Activated CD4-positive, alpha-beta T cell treated with anti-CD3 and anti-CD28 coated beads for 48 hours (primary cell): ENCODE measurements around the gene ARHGAP44.
A peak's percentile ranks its signal among the peaks of the same experiment; 100 is the strongest.

Experiments used
- DNase-seq: peaks from one replicate; pipeline ENCODE4 v3.0.0-alpha.2; 2020

Gene ARHGAP44

GRCh38 chr17:12998461-12998860, 209.2 kb downstream of the ARHGAP44 start:
- no peak for DNase-seq

GRCh38 chr17:12998874-12999273, 209.6 kb downstream of the ARHGAP44 start:
- no peak for DNase-seq

GRCh38 chr17:13000561-13000960, 211.3 kb downstream of the ARHGAP44 start:
- DNase-seq = no peak

GRCh38 chr17:13001991-13002615, 212.8 kb downstream of the ARHGAP44 start:
- no peak for DNase-seq

- DNase-seq = peak; percentile 63
Measured at GRCh38 chr17:13002761-13003453, 213.6 kb downstream of the ARHGAP44 start.

- no peak for DNase-seq
Measured at GRCh38 chr17:13003454-13003851, 214.2 kb downstream of the ARHGAP44 start.

GRCh38 chr17:13003927-13004326, 214.6 kb downstream of the ARHGAP44 start:
- DNase-seq = no peak

GRCh38 chr17:13004336-13004735, 215.0 kb downstream of the ARHGAP44 start:
- no peak for DNase-seq

GRCh38 chr17:13005530-13005929, 216.2 kb downstream of the ARHGAP44 start:
- no peak for DNase-seq

GRCh38 chr17:13008461-13008860, 219.2 kb downstream of the ARHGAP44 start:
- no peak for DNase-seq

- no peak for DNase-seq
Measured at GRCh38 chr17:13010959-13011358, 221.7 kb downstream of the ARHGAP44 start.

- DNase-seq = no peak
Measured at GRCh38 chr17:13014801-13015200, 225.5 kb downstream of the ARHGAP44 start.

GRCh38 chr17:13016881-13017654, 227.8 kb downstream of the ARHGAP44 start:
- DNase-seq = no peak

- DNase-seq = peak; percentile 97
Measured at GRCh38 chr17:13017655-13018459, 228.6 kb downstream of the ARHGAP44 start, which contains the start of gene ELAC2. TSS of gene ELAC2 (minus strand) at chr17:13018027. CDS start at chr17:13017947, 80 bp downstream.

- DNase-seq = no peak
Measured at GRCh38 chr17:13024016-13024415, 234.7 kb downstream of the ARHGAP44 start.

GRCh38 chr17:13024526-13025257, 235.4 kb downstream of the ARHGAP44 start:
- peak; percentile 76 for DNase-seq

- no peak for DNase-seq
Measured at GRCh38 chr17:13025258-13025627, 235.9 kb downstream of the ARHGAP44 start.

GRCh38 chr17:13025687-13026086, 236.4 kb downstream of the ARHGAP44 start:
- no peak for DNase-seq

GRCh38 chr17:13027246-13027645, 237.9 kb downstream of the ARHGAP44 start:
- DNase-seq = no peak

GRCh38 chr17:13029340-13029739, 240.0 kb downstream of the ARHGAP44 start:
- DNase-seq = no peak

GRCh38 chr17:13030056-13030455, 240.8 kb downstream of the ARHGAP44 start:
- DNase-seq = no peak
